Fibroblast of lung (primary cell): Measurements from ENCODE around the gene KCTD3.

ENCODE experiments used
- EZH2 ChIP-seq: IDR thresholded peaks from 2 replicates; pipeline ENCODE4 v1.5.1; 2012; ENCODE audit warnings: low read length, control low read depth, mild to moderate bottlenecking; ENCODE audit errors: missing control alignments
- TF ChIP-seq, protein P1 (sequence below), 2 donors: IDR thresholded peaks in 1 of 2; conservative IDR thresholded peaks in 1 of 2; 1 replicate in 1 of 2; 2 replicates in 1 of 2; pipeline ENCODE4 v1.5.1; 2011 to 2012; ENCODE audit warnings: low read length in 2 of 2, control low read depth in 1 of 2, inconsistent platforms in 1 of 2, low read depth in 1 of 2, mild to moderate bottlenecking in 1 of 2

DNA sequence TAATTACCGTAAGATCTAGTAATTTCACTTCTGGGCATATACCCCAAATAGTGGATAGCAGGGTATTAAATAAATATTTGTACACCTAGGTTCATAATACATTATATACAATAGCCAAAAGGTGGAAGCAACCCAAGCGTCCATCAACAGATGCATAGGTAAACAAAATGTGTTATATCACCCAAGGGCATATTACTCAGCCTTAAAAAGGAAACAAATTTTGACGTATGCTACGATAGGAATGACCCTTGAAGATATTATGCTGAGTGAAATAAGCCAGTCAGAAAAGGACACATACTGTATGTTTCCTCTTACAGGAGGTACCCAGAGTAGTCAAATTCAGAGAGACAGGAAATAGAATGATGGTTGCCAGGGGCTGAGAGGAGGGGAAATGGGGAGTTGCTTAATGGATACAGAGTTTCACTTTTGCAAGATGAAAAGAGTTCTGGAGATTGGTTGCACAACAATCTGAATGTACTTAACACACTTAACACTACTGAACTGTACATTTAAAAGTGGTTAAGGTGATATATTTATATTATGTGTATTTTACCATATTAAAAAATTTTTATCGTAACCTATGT, 36.6 kb upstream of the KCTD3 start:
- TF ChIP-seq, protein P1, sequence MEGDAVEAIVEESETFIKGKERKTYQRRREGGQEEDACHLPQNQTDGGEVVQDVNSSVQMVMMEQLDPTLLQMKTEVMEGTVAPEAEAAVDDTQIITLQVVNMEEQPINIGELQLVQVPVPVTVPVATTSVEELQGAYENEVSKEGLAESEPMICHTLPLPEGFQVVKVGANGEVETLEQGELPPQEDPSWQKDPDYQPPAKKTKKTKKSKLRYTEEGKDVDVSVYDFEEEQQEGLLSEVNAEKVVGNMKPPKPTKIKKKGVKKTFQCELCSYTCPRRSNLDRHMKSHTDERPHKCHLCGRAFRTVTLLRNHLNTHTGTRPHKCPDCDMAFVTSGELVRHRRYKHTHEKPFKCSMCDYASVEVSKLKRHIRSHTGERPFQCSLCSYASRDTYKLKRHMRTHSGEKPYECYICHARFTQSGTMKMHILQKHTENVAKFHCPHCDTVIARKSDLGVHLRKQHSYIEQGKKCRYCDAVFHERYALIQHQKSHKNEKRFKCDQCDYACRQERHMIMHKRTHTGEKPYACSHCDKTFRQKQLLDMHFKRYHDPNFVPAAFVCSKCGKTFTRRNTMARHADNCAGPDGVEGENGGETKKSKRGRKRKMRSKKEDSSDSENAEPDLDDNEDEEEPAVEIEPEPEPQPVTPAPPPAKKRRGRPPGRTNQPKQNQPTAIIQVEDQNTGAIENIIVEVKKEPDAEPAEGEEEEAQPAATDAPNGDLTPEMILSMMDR (conservative IDR thresholded peaks at IDR 0.05 in 1 of 2, IDR thresholded peaks at IDR 0.05 in 1 of 2; ENCODE audit: low read depth in 1 of 2, low read length in 2 of 2), result no peak
- TF ChIP-seq EZH2, result no peak
